GM23338 (cell line): ENCODE data around the gene KCNJ6. TPM values are rescaled to one million over a fixed set of nuclear protein-coding genes. Genes with fewer than 3 reads are reported as not detected.

Experiments used
- ATAC-seq: fragments of 200-7000 bp; cut with Tn5 transposase; 3 replicates; pipeline ENCODE4 v1.9.1; 2020
- DNase-seq: peaks from one replicate; pipeline ENCODE4 v3.0.0-alpha.2; 2015; ENCODE audit warnings: low spot score
- H2AFZ ChIP-seq: fragments of 200-600 bp; sonication (generic); 2 replicates; pipeline ENCODE4 v1.8.0; 2016; ENCODE audit warnings: antibody characterized with exemption, mild to moderate bottlenecking, moderate library complexity
- H3F3A ChIP-seq: fragments of 200-600 bp; sonication (generic); replicated peaks from 2 replicates; pipeline ENCODE4 v1.8.0; 2017; ENCODE audit warnings: antibody characterized with exemption, mixed run types, low read depth
- H3K27ac ChIP-seq: fragments of 200-600 bp; sonication (generic); 2 replicates; pipeline ENCODE4 v1.6.1; 2016; ENCODE audit warnings: low read depth
- H3K27me3 ChIP-seq: fragments of 200-600 bp; sonication (generic); 2 replicates; pipeline ENCODE4 v1.8.0; 2016; ENCODE audit warnings: mild to moderate bottlenecking, mixed run types, moderate library complexity; ENCODE audit not compliant: insufficient read depth
- H3K36me3 ChIP-seq: fragments of 200-600 bp; sonication (generic); 2 replicates; pipeline ENCODE4 v1.8.0; 2016; ENCODE audit warnings: mild to moderate bottlenecking; ENCODE audit not compliant: insufficient read depth
- H3K4me1 ChIP-seq: fragments of 200-600 bp; sonication (generic); 2 replicates; pipeline ENCODE4 v1.8.0; 2016; ENCODE audit warnings: mild to moderate bottlenecking, moderate library complexity; ENCODE audit not compliant: insufficient read depth
- H3K4me2 ChIP-seq: fragments of 200-600 bp; sonication (generic); 2 replicates; pipeline ENCODE4 v1.7.1; 2017; ENCODE audit warnings: mixed run types
- H3K4me3 ChIP-seq: fragments of 200-600 bp; sonication (generic); 2 replicates; pipeline ENCODE4 v1.6.1; 2016; ENCODE audit warnings: mixed run types
- H3K79me2 ChIP-seq: fragments of 200-600 bp; sonication (generic); replicated peaks from 2 replicates; pipeline ENCODE4 v1.8.0; 2017; ENCODE audit warnings: mild to moderate bottlenecking; ENCODE audit not compliant: insufficient read depth
- H3K9me2 ChIP-seq: fragments of 200-600 bp; sonication (generic); 2 replicates; pipeline ENCODE4 v1.8.0; 2017; ENCODE audit not compliant: insufficient read depth
- H4K20me1 ChIP-seq: fragments of 200-600 bp; sonication (generic); replicated peaks from 2 replicates; pipeline ENCODE4 v1.8.0; 2017; ENCODE audit warnings: mild to moderate bottlenecking; ENCODE audit not compliant: insufficient read depth
- H3K27ac Mint-ChIP-seq: 2 replicates; pipeline ENCODE4 v1.8.0; 2020; ENCODE audit warnings: inconsistent platforms, mild to moderate bottlenecking, moderate library complexity, mixed read lengths
- H3K27me3 Mint-ChIP-seq: 3 replicates; pipeline ENCODE4 v1.8.0; 2022; ENCODE audit warnings: low read depth, mild to moderate bottlenecking, moderate library complexity, mixed read lengths, inconsistent platforms; ENCODE audit not compliant: insufficient read depth, poor library complexity
- H3K36me3 Mint-ChIP-seq: 3 replicates; pipeline ENCODE4 v1.8.0; 2021; ENCODE audit warnings: low read depth, mild to moderate bottlenecking, inconsistent platforms, moderate library complexity, mixed read lengths
- H3K4me1 Mint-ChIP-seq: 3 replicates; pipeline ENCODE4 v1.8.0; 2020; ENCODE audit warnings: mild to moderate bottlenecking, inconsistent platforms, mixed read lengths
- H3K4me3 Mint-ChIP-seq: 3 replicates; pipeline ENCODE4 v1.8.0; 2021; ENCODE audit warnings: moderate library complexity, mild to moderate bottlenecking, inconsistent platforms, mixed read lengths
- H3K9me3 Mint-ChIP-seq: 3 replicates; pipeline ENCODE4 v1.8.0; 2020; ENCODE audit warnings: moderate library complexity, mild to moderate bottlenecking, inconsistent platforms, mixed read lengths
- CREB1 ChIP-seq: fragments of 250-450 bp; sonication (Bioruptor Pico); IDR thresholded peaks from 2 replicates; pipeline ENCODE4 v1.5.0; 2020; ENCODE audit warnings: low read depth, mild to moderate bottlenecking, moderate library complexity
- CTCF ChIP-seq, 2 experiments: fragments of 200-600 bp in 1 of 2; sonication (generic) in 1 of 2; conservative IDR thresholded peaks; 2 replicates each; pipeline versions ENCODE4 v1.5.1 to v1.6.1; 2016 to 2017; ENCODE audit warnings: antibody characterized with exemption in 2 of 2, low read depth in 2 of 2, mild to moderate bottlenecking in 2 of 2, moderate library complexity in 1 of 2
- ETS1 ChIP-seq: IDR thresholded peaks from 2 replicates; pipeline ENCODE4 v1.6.1; 2016; ENCODE audit warnings: antibody characterized with exemption
- EZH2 ChIP-seq: fragments of 200-600 bp; sonication (generic); IDR thresholded peaks from one replicate; pipeline ENCODE4 v1.8.0; 2017; ENCODE audit warnings: antibody characterized with exemption, mild to moderate bottlenecking, low read depth; ENCODE audit not compliant: unreplicated experiment
- EZH2phosphoT487 ChIP-seq: fragments of 200-600 bp; sonication (generic); IDR thresholded peaks from one replicate; pipeline ENCODE4 v1.8.1; 2018; ENCODE audit warnings: antibody characterized with exemption; ENCODE audit not compliant: unreplicated experiment
- JUNB ChIP-seq: IDR thresholded peaks from one replicate; pipeline ENCODE4 v1.6.1; 2016; ENCODE audit warnings: antibody characterized with exemption; ENCODE audit not compliant: unreplicated experiment
- NANOG ChIP-seq: IDR thresholded peaks from 2 replicates; pipeline ENCODE4 v1.6.1; 2016; ENCODE audit warnings: antibody characterized with exemption, borderline replicate concordance
- POLR2AphosphoS5 ChIP-seq: IDR thresholded peaks from 2 replicates; pipeline ENCODE4 v1.6.1; 2016; ENCODE audit warnings: antibody characterized with exemption, low read depth
- REST ChIP-seq: IDR thresholded peaks from one replicate; pipeline ENCODE4 v1.6.1; 2018; ENCODE audit warnings: antibody characterized with exemption; ENCODE audit not compliant: unreplicated experiment
- STAT1 ChIP-seq: IDR thresholded peaks from one replicate; pipeline ENCODE4 v1.6.1; 2016; ENCODE audit warnings: antibody characterized with exemption; ENCODE audit not compliant: unreplicated experiment
- ZNF114 ChIP-seq: fragments of 250-450 bp; sonication (Bioruptor Pico); IDR thresholded peaks from 2 replicates; pipeline ENCODE4 v1.5.0; 2020; ENCODE audit warnings: mild to moderate bottlenecking, moderate library complexity
- ZNF331 ChIP-seq: fragments of 250-450 bp; sonication (Bioruptor Pico); IDR thresholded peaks from 2 replicates; pipeline ENCODE4 v1.5.0; 2020; ENCODE audit warnings: low read depth, mild to moderate bottlenecking, moderate library complexity
- ZNF462 ChIP-seq: fragments of 250-450 bp; sonication (Bioruptor Pico); IDR thresholded peaks from 2 replicates; pipeline ENCODE4 v1.5.0; 2020; ENCODE audit warnings: mild to moderate bottlenecking, moderate library complexity
- polyA plus RNA-seq: library from polyadenylated mRNA; unstranded; fragments of >200 nt; fragmentation: Nextera tagmentation; extraction: Ambion mirVana; gene quantifications from 2 replicates; pipeline ENCODE4 v1.2.1, GENCODE V29; 2016
- total RNA-seq: library from RNA; depleted of rRNA; stranded (reverse); fragments of >200 nt; shearing (Covaris generic); gene quantifications from 2 replicates; pipeline ENCODE4 v1.2.3, GENCODE V29; 2014

The KCNJ6 gene
- total and polyA plus RNA-seq, 2 experiments from 2014 or later = 0.48 to 0.52 TPM

- H3K4me1 Mint-ChIP-seq = peaks cover 26% of the 10 kb centered on the region
These were observed 95.2 kb downstream of the KCNJ6 start for GRCh38 chr21:37821092-37821491.

More at GRCh38 chr21:37821092-37821491, 95.2 kb downstream of the KCNJ6 start:
- H3K27ac ChIP-seq = no peak overlapping the region
- no peaks in the 10 kb centered on the region for H4K20me1 ChIP-seq
- H3K27me3 ChIP-seq = no peaks in the 10 kb centered on the region
- no peaks in the 10 kb centered on the region for H3K36me3 Mint-ChIP-seq
- peaks cover 3% of the 10 kb centered on the region for H3K27me3 Mint-ChIP-seq
- TF ChIP-seq REST (no peak), ZNF114 (CRISPR knock-in tag) (no peak), CTCF (conservative IDR thresholded peaks at IDR 0.05; ENCODE audit: low read depth in 2 of 2) (no peak), STAT1 (no peak), ETS1 (no peak), EZH2 (no peak), NANOG (no peak), CREB1 (CRISPR knock-in tag) (no peak), JUNB (no peak), ZNF462 (CRISPR knock-in tag) (no peak), EZH2phosphoT487 (no peak), POLR2AphosphoS5 (no peak), ZNF331 (CRISPR knock-in tag) (no peak)
- no peak overlapping the region for H3K27ac Mint-ChIP-seq
- DNase-seq (no peak), ATAC-seq (no peak)
- H3K4me2 ChIP-seq = no peak overlapping the region
- no peaks in the 10 kb centered on the region for H3K79me2 ChIP-seq
- H3F3A ChIP-seq = no peaks in the 10 kb centered on the region
- H3K4me3 ChIP-seq = no peak overlapping the region
- H2AFZ ChIP-seq = no peak overlapping the region
- peaks cover 30% of the 10 kb centered on the region for H3K4me1 ChIP-seq
- no peak overlapping the region for H3K4me3 Mint-ChIP-seq
- H3K9me3 Mint-ChIP-seq = no peaks in the 10 kb centered on the region; the same call in 2 of the 3 replicates
- H3K9me2 ChIP-seq = no peaks in the 10 kb centered on the region
- no peaks in the 10 kb centered on the region for H3K36me3 ChIP-seq
